Left lung (tissue), 10 donors: ENCODE results near the gene MED12L. TPM values are rescaled to one million over a fixed set of nuclear protein-coding genes. Genes with fewer than 3 reads are reported as not detected.

Experiments used
- ATAC-seq: fragments of 200-7000 bp; cut with Tn5 transposase; one replicate; pipeline ENCODE4 v1.9.1; 2020; ENCODE audit warnings: moderate library complexity
- DNase-seq, 4 donors: peaks; one replicate each; pipeline ENCODE4 v3.0.0-alpha.2; 2013 to 2020
- H3K27ac ChIP-seq, 2 donors: fragments of 200-600 bp; sonication (generic) in 1 of 2; one replicate each; pipeline versions ENCODE4 v1.5.0 to v1.8.0; 2020 to 2021
- H3K27me3 ChIP-seq, 2 donors: fragments of 200-600 bp; sonication (generic) in 1 of 2; one replicate each; pipeline versions ENCODE4 v1.5.0 to v1.8.0; 2020 to 2021
- H3K36me3 ChIP-seq, 2 donors: fragments of 200-600 bp; sonication (generic) in 1 of 2; one replicate each; pipeline versions ENCODE4 v1.5.0 to v1.8.0; 2020 to 2021
- H3K4me1 ChIP-seq, 2 donors: fragments of 200-600 bp; one replicate each; pipeline ENCODE4 v1.8.0; 2021
- H3K4me3 ChIP-seq, 2 donors: fragments of 200-600 bp; sonication (generic) in 1 of 2; one replicate each; pipeline versions ENCODE4 v1.5.0 to v1.8.0; 2020 to 2021; ENCODE audit warnings: mild to moderate bottlenecking in 1 of 2
- H3K9me3 ChIP-seq, 2 donors: fragments of 200-600 bp; sonication (generic) in 1 of 2; one replicate each; pipeline versions ENCODE4 v1.5.0 to v1.8.0; 2020 to 2021
- CTCF ChIP-seq, 2 donors: fragments of 200-600 bp; sonication (generic) in 1 of 2; IDR thresholded peaks; one replicate each; pipeline versions ENCODE4 v1.5.0 to v1.8.0; 2021; ENCODE audit warnings: antibody characterized with exemption in 2 of 2
- intact Hi-C, 2 donors: fragments of 100-400 bp; cut with DNase I; formaldehyde crosslinking; loops; one replicate each; pipeline versions ENCODE4 v1.11.2 to v1.14.2; 2022
- polyA plus RNA-seq, 6 donors: library from polyadenylated mRNA; unstranded; fragments of 120-200 nt; gene quantifications; one replicate each; pipeline ENCODE4 v1.2.1, GENCODE V29; 2013; ENCODE audit not compliant: insufficient read length in 6 of 6
- total RNA-seq, 2 donors: library from RNA; stranded (reverse); fragmentation: NEBNext Ultra II Directional; extraction: Animal tissue kit (Norgen Biotek cat#: 25700); gene quantifications; one replicate each; pipeline ENCODE4 v1.2.1, GENCODE V29; 2021
- donor health status: DM: no; HTN: yes; CAD: no.
- donor health status: DM: no; HTN: no; CAD: no.

MED12L gene
- total and polyA plus RNA-seq, 8 donors = 0.66 to 1.0 (median 0.77) TPM

- H3K4me3 ChIP-seq = no peak overlapping the region
- no peaks in the 10 kb centered on the region for H3K27me3 ChIP-seq
- no peaks in the 10 kb centered on the region for H3K9me3 ChIP-seq
- TF ChIP-seq CTCF (IDR thresholded peaks at IDR 0.05) = no peak
- no peaks in the 10 kb centered on the region for H3K36me3 ChIP-seq
- peaks cover 0 to 46% of the 10 kb centered on the region in 2 donors for H3K4me1 ChIP-seq
- peak overlapping the region in 1 of 2 donors; percentile 45 for H3K27ac ChIP-seq
- intact Hi-C loops = no loop called here
- no peak for DNase-seq
- no peak for ATAC-seq
Measured at GRCh38 chr3:151382671-151383070, 297.2 kb downstream of the MED12L start.

- intact Hi-C loops = no loop called here
- Histone ChIP-seq H3K4me3 (no peak overlapping the region), H3K4me1 (peaks cover 0 to 50% of the 10 kb centered on the region in 2 donors), H3K27me3 (no peaks in the 10 kb centered on the region), H3K9me3 (no peaks in the 10 kb centered on the region), H3K27ac (peak overlapping the region in 1 of 2 donors; percentile 45), H3K36me3 (no peaks in the 10 kb centered on the region)
- DNase-seq = no peak
- ATAC-seq = no peak
- TF ChIP-seq CTCF (IDR thresholded peaks at IDR 0.05) = no peak
Measured at GRCh38 chr3:151383111-151383510, 297.6 kb downstream of the MED12L start.

GRCh38 chr3:151383956-151384355, 298.5 kb downstream of the MED12L start:
- ATAC-seq (no peak), DNase-seq (peak in 1 of 4 donors; percentile 16)

GRCh38 chr3:151384741-151385174, 299.3 kb downstream of the MED12L start, which contains the start of gene P2RY12:
Gene P2RY12, minus strand, starts transcription at chr3:151384753. Its CDS starts 45,908 bp downstream, at chr3:151338845.
- H3K27ac ChIP-seq = peak within 1 kb of the TSS in 1 of 2 donors; percentile 78
- ATAC-seq = peak; percentile 65
- H3K4me3 ChIP-seq = peak within 1 kb of the TSS; percentile 2 to 13
- H3K36me3 ChIP-seq = no peaks in the 10 kb centered on the region
- peak in 1 of 4 donors; percentile 16 for DNase-seq
- no peaks in the 10 kb centered on the region for H3K9me3 ChIP-seq
- no peak for TF ChIP-seq CTCF (IDR thresholded peaks at IDR 0.05)
- intact Hi-C loops = no loop called here
- H3K4me1 ChIP-seq = peaks cover 0 to 61% of the 10 kb centered on the region in 2 donors
- H3K27me3 ChIP-seq = no peaks in the 10 kb centered on the region

More at GRCh38 chr3:151383956-151384355, 298.5 kb downstream of the MED12L start:
- Histone ChIP-seq H3K36me3 (no peaks in the 10 kb centered on the region), H3K27me3 (no peaks in the 10 kb centered on the region), H3K4me1 (peaks cover 0 to 58% of the 10 kb centered on the region in 2 donors), H3K4me3 (peak overlapping the region; percentile 2 to 13), H3K27ac (peak overlapping the region in 1 of 2 donors; percentile 6), H3K9me3 (no peaks in the 10 kb centered on the region)
- TF ChIP-seq CTCF (IDR thresholded peaks at IDR 0.05) = no peak
- intact Hi-C loops = no loop called here

GRCh38 chr3:151386056-151386455, 300.6 kb downstream of the MED12L start:
- Histone ChIP-seq H3K27me3 (no peaks in the 10 kb centered on the region), H3K9me3 (no peaks in the 10 kb centered on the region), H3K27ac (peak overlapping the region in 1 of 2 donors; percentile 78), H3K4me1 (peaks cover 0 to 61% of the 10 kb centered on the region in 2 donors), H3K36me3 (no peaks in the 10 kb centered on the region), H3K4me3 (no peak overlapping the region)
- no peak for DNase-seq
- TF ChIP-seq CTCF (IDR thresholded peaks at IDR 0.05) = no peak
- ATAC-seq = no peak
- intact Hi-C loops = no loop called here
